Gastrocnemius medialis (tissue), 4 donors: Measurements from ENCODE around the gene DCDC1.

Experiments
- POLR2A ChIP-seq, 2 donors: fragments of 450-650 bp; IDR thresholded peaks; one replicate each; pipeline ENCODE4 v1.6.1; 2017; ENCODE audit warnings: antibody characterized with exemption in 2 of 2, mild to moderate bottlenecking in 2 of 2, moderate library complexity in 2 of 2
- TF ChIP-seq, protein P1 (sequence below), 5 experiments: fragments of 450-650 bp in 3 of 5; fragments of 200-600 bp in 2 of 5; sonication (generic) in 2 of 5; IDR thresholded peaks in 4 of 5; conservative IDR thresholded peaks in 1 of 5; 1 replicate in 4 of 5; 2 replicates in 1 of 5; pipeline ENCODE4 v1.5.1; 2016 to 2019; ENCODE audit warnings: antibody characterized with exemption in 5 of 5, mild to moderate bottlenecking in 3 of 5, moderate library complexity in 3 of 5

GRCh38 chr11:30852645-30853044 is 516.9 kb downstream of the DCDC1 start:
- TF ChIP-seq, protein P1, sequence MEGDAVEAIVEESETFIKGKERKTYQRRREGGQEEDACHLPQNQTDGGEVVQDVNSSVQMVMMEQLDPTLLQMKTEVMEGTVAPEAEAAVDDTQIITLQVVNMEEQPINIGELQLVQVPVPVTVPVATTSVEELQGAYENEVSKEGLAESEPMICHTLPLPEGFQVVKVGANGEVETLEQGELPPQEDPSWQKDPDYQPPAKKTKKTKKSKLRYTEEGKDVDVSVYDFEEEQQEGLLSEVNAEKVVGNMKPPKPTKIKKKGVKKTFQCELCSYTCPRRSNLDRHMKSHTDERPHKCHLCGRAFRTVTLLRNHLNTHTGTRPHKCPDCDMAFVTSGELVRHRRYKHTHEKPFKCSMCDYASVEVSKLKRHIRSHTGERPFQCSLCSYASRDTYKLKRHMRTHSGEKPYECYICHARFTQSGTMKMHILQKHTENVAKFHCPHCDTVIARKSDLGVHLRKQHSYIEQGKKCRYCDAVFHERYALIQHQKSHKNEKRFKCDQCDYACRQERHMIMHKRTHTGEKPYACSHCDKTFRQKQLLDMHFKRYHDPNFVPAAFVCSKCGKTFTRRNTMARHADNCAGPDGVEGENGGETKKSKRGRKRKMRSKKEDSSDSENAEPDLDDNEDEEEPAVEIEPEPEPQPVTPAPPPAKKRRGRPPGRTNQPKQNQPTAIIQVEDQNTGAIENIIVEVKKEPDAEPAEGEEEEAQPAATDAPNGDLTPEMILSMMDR (IDR thresholded peaks at IDR 0.05 in 4 of 5, conservative IDR thresholded peaks at IDR 0.05 in 1 of 5) = no peak
- TF ChIP-seq POLR2A (IDR thresholded peaks at IDR 0.05) = no peak
